B cell (primary cell): Measurements from ENCODE around the gene KIRREL3. TPM values are rescaled to one million over a fixed set of nuclear protein-coding genes. Genes with fewer than 3 reads are reported as not detected.

Source experiments
- ATAC-seq: fragments of 200-7000 bp; cut with Tn5 transposase; one replicate; pipeline ENCODE4 v1.10.0; 2021; ENCODE audit warnings: low read depth, mild to moderate bottlenecking, moderate number of reproducible peaks, moderate library complexity
- CTCF ChIA-PET: fragments of 350-600 bp; sonication (Branson Sonifier 250); formaldehyde crosslinking; loops from one replicate; lab custom pipeline; 2021; ENCODE audit warnings: antibody characterized with exemption, inconsistent platforms; lab: Charles Lee
- POLR2A ChIA-PET: fragments of 350-600 bp; sonication (Branson Sonifier 250); formaldehyde crosslinking; loops from one replicate; lab custom pipeline; 2021; ENCODE audit warnings: antibody characterized with exemption; lab: Charles Lee
- DNase-seq: peaks from one replicate; pipeline ENCODE4 v3.0.0; 2013
- H2AFZ ChIP-seq: 2 replicates; pipeline ENCODE4 v1.6.1; 2012; ENCODE audit warnings: mild to moderate bottlenecking, low read depth, low read length; ENCODE audit not compliant: insufficient read depth, poor library complexity, severe bottlenecking
- H3K27ac ChIP-seq, 2 donors: 1 replicate in 1 of 2; 2 replicates in 1 of 2; pipeline ENCODE4 v1.5.1; 2012 to 2013; ENCODE audit warnings: low read length in 2 of 2, mild to moderate bottlenecking in 2 of 2, moderate library complexity in 1 of 2
- H3K27me3 ChIP-seq, 4 experiments: fragments of 200-600 bp in 1 of 4; sonication (generic) in 1 of 4; replicated peaks in 1 of 4; 1 replicate in 2 of 4; 2 replicates in 2 of 4; pipeline versions ENCODE4 v1.6.1 to v1.7.0; 2013 to 2016; ENCODE audit warnings: low read length in 3 of 4, mild to moderate bottlenecking in 2 of 4, mixed read lengths in 1 of 4, moderate library complexity in 1 of 4; ENCODE audit not compliant: insufficient read depth in 4 of 4, control insufficient read depth in 3 of 4; ENCODE audit errors: control extremely low read depth in 1 of 4
- H3K36me3 ChIP-seq, 2 experiments: replicated peaks in 1 of 2; 1 replicate in 1 of 2; 2 replicates in 1 of 2; pipeline versions ENCODE4 v1.6.1 to v1.7.1; 2013; ENCODE audit warnings: low read length in 1 of 2; ENCODE audit not compliant: insufficient read depth in 2 of 2, control insufficient read depth in 1 of 2; ENCODE audit errors: control extremely low read depth in 1 of 2, extremely low read depth in 1 of 2
- H3K4me1 ChIP-seq, 2 donors: fragments of 200-600 bp in 1 of 2; sonication (generic) in 1 of 2; 1 replicate in 1 of 2; 2 replicates in 1 of 2; pipeline versions ENCODE4 v1.5.1 to v1.6.1; 2013 to 2017; ENCODE audit warnings: low read length in 2 of 2; ENCODE audit not compliant: control insufficient read depth in 2 of 2, insufficient read depth in 2 of 2
- H3K4me2 ChIP-seq: replicated peaks from 2 replicates; pipeline ENCODE3; 2012; ENCODE audit warnings: mild to moderate bottlenecking, low read depth, low read length; ENCODE audit not compliant: poor library complexity, severe bottlenecking
- H3K4me3 ChIP-seq, 5 experiments: fragments of 200-600 bp in 1 of 5; sonication (generic) in 1 of 5; 1 replicate in 3 of 5; 2 replicates in 2 of 5; pipeline versions ENCODE4 v1.5.1 to v1.7.0; 2011 to 2016; ENCODE audit warnings: low read length in 4 of 5, mild to moderate bottlenecking in 4 of 5, low read depth in 2 of 5, control low read depth in 1 of 5, moderate library complexity in 1 of 5; ENCODE audit not compliant: insufficient read depth in 1 of 5; ENCODE audit errors: control extremely low read depth in 1 of 5, extremely low read depth in 1 of 5
- H3K79me2 ChIP-seq: fragments of 200-600 bp; sonication (generic); one replicate; pipeline ENCODE4 v1.6.0; 2016; ENCODE audit warnings: low read length; ENCODE audit not compliant: control insufficient read depth, insufficient read depth
- H3K9ac ChIP-seq: fragments of 200-600 bp; sonication (generic); 2 replicates; pipeline ENCODE4 v1.6.1; 2017; ENCODE audit warnings: mild to moderate bottlenecking, low read length, moderate library complexity
- H3K9me3 ChIP-seq, 3 donors: one replicate each; pipeline versions ENCODE4 v1.6.1 to v1.7.1; 2013; ENCODE audit warnings: low read length in 2 of 3; ENCODE audit not compliant: control insufficient read depth in 2 of 3, insufficient read depth in 1 of 3; ENCODE audit errors: control extremely low read depth in 1 of 3
- H4K20me1 ChIP-seq: 2 replicates; pipeline ENCODE4 v1.6.0; 2012; ENCODE audit warnings: mild to moderate bottlenecking, low read length; ENCODE audit not compliant: insufficient read depth, control insufficient read depth, poor library complexity, severe bottlenecking
- H3K27ac Mint-ChIP-seq: one replicate; pipeline ENCODE4 v1.8.0; 2021; ENCODE audit warnings: mixed read lengths
- H3K27me3 Mint-ChIP-seq: one replicate; pipeline ENCODE4 v1.8.0; 2021; ENCODE audit warnings: mixed read lengths
- H3K4me1 Mint-ChIP-seq: one replicate; pipeline ENCODE4 v1.8.0; 2021; ENCODE audit warnings: mixed read lengths
- H3K4me3 Mint-ChIP-seq: one replicate; pipeline ENCODE4 v1.8.0; 2021; ENCODE audit warnings: mixed read lengths
- H3K9me3 Mint-ChIP-seq: one replicate; pipeline ENCODE4 v1.8.0; 2022; ENCODE audit warnings: mixed read lengths; ENCODE audit not compliant: insufficient read depth
- CTCF ChIP-seq: fragments of 200-600 bp; IDR thresholded peaks from one replicate; pipeline ENCODE4 v1.8.0; 2022; ENCODE audit warnings: antibody characterized with exemption, mild to moderate bottlenecking
- EZH2 ChIP-seq: IDR thresholded peaks from 2 replicates; pipeline ENCODE4 v1.6.1; 2012; ENCODE audit warnings: borderline replicate concordance, low read depth, mild to moderate bottlenecking, moderate library complexity, low read length; ENCODE audit not compliant: insufficient read depth, poor library complexity, severe bottlenecking
- WGBS: methylation state at CpG from one replicate; pipeline ENCODE4 v1.1.5; 2013; ENCODE audit warnings: missing lambda C conversion rate; ENCODE audit not compliant: insufficient coverage; 5-methylcytosine and 5-hydroxymethylcytosine counted together
- intact Hi-C: fragments of 100-400 bp; cut with micrococcal nuclease; formaldehyde crosslinking; loops from one replicate; pipeline ENCODE4 v1.10.0; 2022
- polyA plus RNA-seq: library from polyadenylated mRNA; depleted of rRNA; stranded (reverse); fragments of >200 nt; gene quantifications from 2 replicates; pipeline ENCODE4 v1.2.3, GENCODE V29; 2012
- total RNA-seq, 2 donors: library from RNA; stranded (reverse); fragments of 120-200 nt in 1 of 2; gene quantifications; 1 replicate in 1 of 2; 2 replicates in 1 of 2; pipeline versions ENCODE4 v1.2.3 to v1.2.4, GENCODE V29; 2013 to 2022

KIRREL3 gene
- total and polyA plus RNA-seq, 2 donors (not counting 1 experiment from before 2014, with no cell fraction given): not detected

- Mint-ChIP-seq H3K4me3 (no peak overlapping the region), H3K27ac (no peak overlapping the region), H3K27me3 (peaks cover 23% of the 10 kb centered on the region), H3K9me3 (no peaks in the 10 kb centered on the region), H3K4me1 (no peaks in the 10 kb centered on the region)
- H3K4me1 ChIP-seq: no peaks in the 10 kb centered on the region
- no peak overlapping the region for H3K27ac ChIP-seq
- WGBS: 50% methylated on average over 2 of the region's 3 CpGs
- H3K9ac ChIP-seq: no peak overlapping the region
- POLR2A ChIA-PET: no interaction called here
- CTCF ChIA-PET: no interaction called here
- H3K4me3 ChIP-seq: no peak overlapping the region
- H2AFZ ChIP-seq: no peak overlapping the region
- ATAC-seq (no peak), DNase-seq (no peak)
- TF ChIP-seq EZH2 (no peak), CTCF (no peak)
- intact Hi-C loops: no loop called here
- no peak overlapping the region for H3K4me2 ChIP-seq
- peaks cover 0 to 4% (median 0%) of the 10 kb centered on the region in 4 experiments for H3K27me3 ChIP-seq
- no peaks in the 10 kb centered on the region for H4K20me1 ChIP-seq
- H3K36me3 ChIP-seq: no peaks in the 10 kb centered on the region
- no peaks in the 10 kb centered on the region for H3K79me2 ChIP-seq
- H3K9me3 ChIP-seq: no peaks in the 10 kb centered on the region
Measured at GRCh38 chr11:126978165-126978564, 22.4 kb downstream of the KIRREL3 start.

- no peak overlapping the region for H3K27ac ChIP-seq
- H3K4me2 ChIP-seq: no peak overlapping the region
- H3K27ac Mint-ChIP-seq: no peak overlapping the region
- H3K36me3 ChIP-seq: no peaks in the 10 kb centered on the region
- TF ChIP-seq CTCF (no peak), EZH2 (no peak)
- H3K4me1 ChIP-seq: no peaks in the 10 kb centered on the region
- ATAC-seq: no peak
- no peaks in the 10 kb centered on the region for H3K4me1 Mint-ChIP-seq
- 90% methylated on average over 2 of the region's 2 CpGs for WGBS
- intact Hi-C loops: no loop called here
- no peaks in the 10 kb centered on the region for H3K79me2 ChIP-seq
- no peaks in the 10 kb centered on the region for H4K20me1 ChIP-seq
- H2AFZ ChIP-seq: no peak overlapping the region
- peaks cover 0 to 6% (median 0%) of the 10 kb centered on the region in 3 donors for H3K9me3 ChIP-seq
- peaks cover 12% of the 10 kb centered on the region for H3K27me3 Mint-ChIP-seq
- H3K4me3 Mint-ChIP-seq: no peak overlapping the region
- DNase-seq: no peak
- CTCF ChIA-PET: no interaction called here
- POLR2A ChIA-PET: no interaction called here
- no peaks in the 10 kb centered on the region for H3K9me3 Mint-ChIP-seq
- no peak overlapping the region for H3K9ac ChIP-seq
- H3K27me3 ChIP-seq: peaks cover 0 to 4% (median 1%) of the 10 kb centered on the region in 4 experiments
- H3K4me3 ChIP-seq: no peak overlapping the region
Measured at GRCh38 chr11:126973051-126973450, 27.5 kb downstream of the KIRREL3 start.
